NCI-H2196 (cell line): Measurements from ENCODE around the gene MBNL1.

Experiments
- DNase-seq: peaks from one replicate; lab custom pipeline; 2025; ENCODE audit not compliant: unreplicated experiment; lab: John Stamatoyannopoulos, UW

Gene MBNL1

GRCh38 chr3:152271501-152272236, 2.9 kb downstream of the MBNL1 start:
- DNase-seq: no peak

- no peak for DNase-seq
Measured at GRCh38 chr3:152272771-152273242, 4.1 kb downstream of the MBNL1 start.

- no peak for DNase-seq
Measured at GRCh38 chr3:152276681-152277080, 8.0 kb downstream of the MBNL1 start.

GRCh38 chr3:152277198-152277597, 8.5 kb downstream of the MBNL1 start:
- DNase-seq: no peak

GRCh38 chr3:152278756-152279427, 10.2 kb downstream of the MBNL1 start:
- no peak for DNase-seq

GRCh38 chr3:152279479-152279878, 10.8 kb downstream of the MBNL1 start:
- no peak for DNase-seq

GRCh38 chr3:152280539-152280938, 11.8 kb downstream of the MBNL1 start:
- DNase-seq: no peak

GRCh38 chr3:152281133-152281713, 12.5 kb downstream of the MBNL1 start:
- no peak for DNase-seq

- no peak for DNase-seq
Measured at GRCh38 chr3:152282813-152283212, 14.1 kb downstream of the MBNL1 start.

- DNase-seq: no peak
Measured at GRCh38 chr3:152283492-152284381, 15.0 kb downstream of the MBNL1 start.

GRCh38 chr3:152284906-152285305, 16.2 kb downstream of the MBNL1 start:
- no peak for DNase-seq

- no peak for DNase-seq
Measured at GRCh38 chr3:152285509-152285908, 16.8 kb downstream of the MBNL1 start.

- no peak for DNase-seq
Measured at GRCh38 chr3:152287898-152288576, 19.3 kb downstream of the MBNL1 start.

GRCh38 chr3:152288681-152289080, 20.0 kb downstream of the MBNL1 start:
- DNase-seq: no peak

GRCh38 chr3:152289708-152290107, 21.0 kb downstream of the MBNL1 start:
- DNase-seq: no peak

GRCh38 chr3:152290374-152290773, 21.6 kb downstream of the MBNL1 start:
- no peak for DNase-seq

- DNase-seq: no peak
Measured at GRCh38 chr3:152291238-152291637, 22.5 kb downstream of the MBNL1 start.

GRCh38 chr3:152291649-152292066, 22.9 kb downstream of the MBNL1 start:
- no peak for DNase-seq

- no peak for DNase-seq
Measured at GRCh38 chr3:152292366-152292765, 23.6 kb downstream of the MBNL1 start.

- DNase-seq: no peak
Measured at GRCh38 chr3:152293347-152294006, 24.7 kb downstream of the MBNL1 start.
